ENCODE results near the gene CYP2W1. TPM values are rescaled to one million over a fixed set of nuclear protein-coding genes. Genes with fewer than 3 reads are reported as not detected.

Gene CYP2W1
- total and polyA plus RNA-seq, 10 donors: 0.05 to 1.2 (median 0.39) TPM; not detected in 2

GRCh38 chr7:1024876-1025742 lies 42.1 kb downstream of the CYP2W1 start:
- WGBS, 5 donors: 87 to 93% (median 89%) methylated on average over 15 to 25 of the region's 25 CpGs

GRCh38 chr7:1025743-1026581 lies 43.0 kb downstream of the CYP2W1 start:
- WGBS, 5 donors: 81 to 90% (median 87%) methylated on average over 26 to 31 of the region's 31 CpGs
- intact Hi-C loops (cut with DNase I; ENCODE audit: low total_unique reads): no loop called here

More at GRCh38 chr7:1024876-1025742, 42.1 kb downstream of the CYP2W1 start:
- DNase-seq: peak; percentile 80
- intact Hi-C loops (cut with DNase I; ENCODE audit: low total_unique reads): no loop called here
- Histone ChIP-seq H3K36me3 (peaks cover 0 to 41% (median 8%) of the 10 kb centered on the region in 6 donors), H3K9me3 (peaks cover 0 to 16% (median 4%) of the 10 kb centered on the region in 8 donors), H3K27me3 (replicated peaks in 1 of 7) (peaks cover 0 to 9% (median 0%) of the 10 kb centered on the region in 7 donors), H3K4me3 (no peak overlapping the region), H3K27ac (peak overlapping the region in 3 of 8 donors; percentile 43 to 57 (median 44)), H3K4me1 (peaks cover 30 to 77% (median 66%) of the 10 kb centered on the region in 6 donors)
- no peak for TF ChIP-seq POLR2A (IDR thresholded peaks at IDR 0.05)
- TF ChIP-seq CTCF (IDR thresholded peaks at IDR 0.05 in 8 of 11, conservative IDR thresholded peaks at IDR 0.05 in 3 of 11): no peak
- TF ChIP-seq POLR2AphosphoS5 (IDR thresholded peaks at IDR 0.05): no peak

GRCh38 chr7:1026721-1027161 lies 43.8 kb downstream of the CYP2W1 start:
- peak; percentile 72 for DNase-seq
- 76 to 83% (median 79%) methylated on average over 20 of the region's 20 CpGs for WGBS, 5 donors
- Histone ChIP-seq H3K9me3 (peaks cover 0 to 5% (median 0%) of the 10 kb centered on the region in 8 donors), H3K4me3 (peak overlapping the region in 1 of 8 donors; percentile 97), H3K27ac (no peak overlapping the region), H3K27me3 (replicated peaks in 1 of 7) (peaks cover 0 to 9% (median 0%) of the 10 kb centered on the region in 7 donors), H3K36me3 (peaks cover 0 to 27% (median 8%) of the 10 kb centered on the region in 6 donors), H3K4me1 (peaks cover 30 to 81% (median 64%) of the 10 kb centered on the region in 6 donors)
- TF ChIP-seq CTCF (IDR thresholded peaks at IDR 0.05 in 8 of 11, conservative IDR thresholded peaks at IDR 0.05 in 3 of 11) (no peak), POLR2AphosphoS5 (IDR thresholded peaks at IDR 0.05) (no peak), POLR2A (IDR thresholded peaks at IDR 0.05) (no peak)
- intact Hi-C loops (cut with DNase I; ENCODE audit: low total_unique reads): no loop called here

More at GRCh38 chr7:1025743-1026581, 43.0 kb downstream of the CYP2W1 start:
- TF ChIP-seq POLR2A (IDR thresholded peaks at IDR 0.05): no peak
- no peak for TF ChIP-seq CTCF (IDR thresholded peaks at IDR 0.05 in 8 of 11, conservative IDR thresholded peaks at IDR 0.05 in 3 of 11)
- peak in 1 of 3 donors; percentile 5 for TF ChIP-seq POLR2AphosphoS5 (IDR thresholded peaks at IDR 0.05)
- H3K27ac ChIP-seq: no peak overlapping the region
- H3K4me1 ChIP-seq: peaks cover 30 to 81% (median 67%) of the 10 kb centered on the region in 6 donors
- H3K36me3 ChIP-seq: peaks cover 0 to 35% (median 8%) of the 10 kb centered on the region in 6 donors
- peak; percentile 73 for DNase-seq
- peaks cover 0 to 9% (median 0%) of the 10 kb centered on the region in 7 donors for H3K27me3 ChIP-seq (replicated peaks in 1 of 7)
- peaks cover 0 to 12% (median 2%) of the 10 kb centered on the region in 8 donors for H3K9me3 ChIP-seq
- H3K4me3 ChIP-seq: no peak overlapping the region
